Left lung (tissue), 10 donors: ENCODE measurements around the gene GADD45G. TPM values are rescaled to one million over a fixed set of nuclear protein-coding genes. Genes with fewer than 3 reads are reported as not detected.

Experiments
- ATAC-seq: fragments of 200-7000 bp; cut with Tn5 transposase; one replicate; pipeline ENCODE4 v1.9.1; 2020; ENCODE audit warnings: moderate library complexity
- DNase-seq, 4 donors: peaks; one replicate each; pipeline ENCODE4 v3.0.0-alpha.2; 2013 to 2020
- H3K27ac ChIP-seq, 2 donors: fragments of 200-600 bp; sonication (generic) in 1 of 2; one replicate each; pipeline versions ENCODE4 v1.5.0 to v1.8.0; 2020 to 2021
- H3K27me3 ChIP-seq, 2 donors: fragments of 200-600 bp; sonication (generic) in 1 of 2; one replicate each; pipeline versions ENCODE4 v1.5.0 to v1.8.0; 2020 to 2021
- H3K36me3 ChIP-seq, 2 donors: fragments of 200-600 bp; sonication (generic) in 1 of 2; one replicate each; pipeline versions ENCODE4 v1.5.0 to v1.8.0; 2020 to 2021
- H3K4me1 ChIP-seq, 2 donors: fragments of 200-600 bp; one replicate each; pipeline ENCODE4 v1.8.0; 2021
- H3K4me3 ChIP-seq, 2 donors: fragments of 200-600 bp; sonication (generic) in 1 of 2; one replicate each; pipeline versions ENCODE4 v1.5.0 to v1.8.0; 2020 to 2021; ENCODE audit warnings: mild to moderate bottlenecking in 1 of 2
- H3K9me3 ChIP-seq, 2 donors: fragments of 200-600 bp; sonication (generic) in 1 of 2; one replicate each; pipeline versions ENCODE4 v1.5.0 to v1.8.0; 2020 to 2021
- intact Hi-C, 2 donors: fragments of 100-400 bp; cut with DNase I; formaldehyde crosslinking; loops; one replicate each; pipeline versions ENCODE4 v1.11.2 to v1.14.2; 2022
- polyA plus RNA-seq, 6 donors: library from polyadenylated mRNA; unstranded; fragments of 120-200 nt; gene quantifications; one replicate each; pipeline ENCODE4 v1.2.1, GENCODE V29; 2013; ENCODE audit not compliant: insufficient read length in 6 of 6
- total RNA-seq, 2 donors: library from RNA; stranded (reverse); fragmentation: NEBNext Ultra II Directional; extraction: Animal tissue kit (Norgen Biotek cat#: 25700); gene quantifications; one replicate each; pipeline ENCODE4 v1.2.1, GENCODE V29; 2021
- TF ChIP-seq, protein P1 (sequence below), 2 donors: fragments of 200-600 bp; sonication (generic) in 1 of 2; IDR thresholded peaks; one replicate each; pipeline versions ENCODE4 v1.5.0 to v1.8.0; 2021; ENCODE audit warnings: antibody characterized with exemption in 2 of 2
- donor health status: DM: no; HTN: yes; CAD: no.
- donor health status: DM: no; HTN: no; CAD: no.

Gene GADD45G
- total and polyA plus RNA-seq, 8 donors = 3.9 to 12.6 (median 4.9) TPM

DNA sequence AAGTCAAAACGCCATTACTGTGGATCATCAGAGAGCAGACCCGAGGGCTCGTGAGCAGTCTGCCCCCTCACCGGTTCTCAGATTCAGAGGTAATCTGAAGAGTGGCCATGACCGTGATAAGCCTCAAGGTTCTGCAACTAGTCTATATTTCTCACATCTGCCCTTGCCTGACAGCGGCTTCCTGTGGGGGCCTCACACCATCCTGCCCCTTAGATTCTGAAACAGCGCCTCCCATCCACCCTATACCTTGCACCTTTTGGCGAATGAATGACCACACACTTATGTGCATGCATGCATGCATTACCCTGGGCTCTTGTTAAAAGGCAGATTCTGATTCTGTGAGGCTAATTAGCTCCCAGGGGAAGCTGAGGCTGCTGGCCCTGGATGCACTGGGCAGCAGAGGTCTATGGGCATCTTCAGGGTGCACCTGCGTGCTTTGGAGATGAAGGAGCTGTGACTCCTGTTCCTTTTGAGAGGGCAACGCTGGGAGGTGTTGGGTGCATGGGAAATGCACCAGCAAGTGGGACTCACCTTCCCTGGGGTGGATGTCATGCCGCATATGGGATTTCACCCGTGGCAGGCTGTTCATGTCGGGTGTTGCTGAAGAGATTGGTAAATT lies 7.8 kb upstream of the GADD45G start:
- Histone ChIP-seq H3K27ac (no peak overlapping the region), H3K27me3 (peaks cover 0 to 6% of the 10 kb centered on the region in 2 donors), H3K36me3 (no peaks in the 10 kb centered on the region), H3K4me3 (no peak overlapping the region), H3K9me3 (no peaks in the 10 kb centered on the region), H3K4me1 (no peaks in the 10 kb centered on the region)
- ATAC-seq (no peak), DNase-seq (no peak)
- intact Hi-C loops = loop anchor here in 1 of 2 donors (5.0 kb wide), 1 partner anchor 510 kb away; no protein-coding TSS in a partner anchor
- TF ChIP-seq, protein P1, sequence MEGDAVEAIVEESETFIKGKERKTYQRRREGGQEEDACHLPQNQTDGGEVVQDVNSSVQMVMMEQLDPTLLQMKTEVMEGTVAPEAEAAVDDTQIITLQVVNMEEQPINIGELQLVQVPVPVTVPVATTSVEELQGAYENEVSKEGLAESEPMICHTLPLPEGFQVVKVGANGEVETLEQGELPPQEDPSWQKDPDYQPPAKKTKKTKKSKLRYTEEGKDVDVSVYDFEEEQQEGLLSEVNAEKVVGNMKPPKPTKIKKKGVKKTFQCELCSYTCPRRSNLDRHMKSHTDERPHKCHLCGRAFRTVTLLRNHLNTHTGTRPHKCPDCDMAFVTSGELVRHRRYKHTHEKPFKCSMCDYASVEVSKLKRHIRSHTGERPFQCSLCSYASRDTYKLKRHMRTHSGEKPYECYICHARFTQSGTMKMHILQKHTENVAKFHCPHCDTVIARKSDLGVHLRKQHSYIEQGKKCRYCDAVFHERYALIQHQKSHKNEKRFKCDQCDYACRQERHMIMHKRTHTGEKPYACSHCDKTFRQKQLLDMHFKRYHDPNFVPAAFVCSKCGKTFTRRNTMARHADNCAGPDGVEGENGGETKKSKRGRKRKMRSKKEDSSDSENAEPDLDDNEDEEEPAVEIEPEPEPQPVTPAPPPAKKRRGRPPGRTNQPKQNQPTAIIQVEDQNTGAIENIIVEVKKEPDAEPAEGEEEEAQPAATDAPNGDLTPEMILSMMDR (IDR thresholded peaks at IDR 0.05) = no peak

DNA sequence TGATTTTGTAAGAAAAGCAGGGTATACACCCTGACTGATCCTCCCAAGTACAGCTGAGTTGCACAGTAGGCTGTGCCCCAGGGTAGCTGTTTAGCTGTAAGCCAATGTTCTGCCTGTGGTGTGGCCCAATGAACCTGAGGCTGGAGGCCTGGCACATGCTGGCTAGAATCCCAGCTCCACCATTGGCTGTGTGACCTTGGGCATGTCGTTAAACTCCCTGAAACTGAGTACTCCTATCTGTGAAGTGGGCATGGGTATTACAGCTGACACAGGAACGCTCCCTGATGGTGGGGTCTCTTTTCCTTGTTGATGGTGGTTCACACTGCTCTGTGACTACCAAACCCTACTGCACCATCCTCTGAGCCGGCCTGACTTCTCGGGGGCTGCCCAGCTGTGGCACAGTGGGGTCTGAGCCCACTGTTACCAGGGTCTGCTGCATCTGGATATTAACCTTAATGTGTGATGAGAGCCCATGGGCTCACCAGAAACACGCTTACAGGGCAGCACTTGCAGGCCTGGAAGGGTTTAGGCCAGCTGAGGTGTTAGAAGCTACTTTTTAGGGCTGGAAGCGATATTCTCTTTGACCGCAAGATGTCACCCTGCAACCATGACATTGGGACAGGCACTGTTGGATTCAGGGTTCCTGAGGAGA lies 7.0 kb upstream of the GADD45G start:
- Histone ChIP-seq H3K27me3 (no peaks in the 10 kb centered on the region), H3K9me3 (no peaks in the 10 kb centered on the region), H3K4me1 (peaks cover 0 to 1% of the 10 kb centered on the region in 2 donors), H3K27ac (no peak overlapping the region), H3K4me3 (no peak overlapping the region), H3K36me3 (no peaks in the 10 kb centered on the region)
- intact Hi-C loops = loop anchor here in 1 of 2 donors (5.0 kb wide), 1 partner anchor 509 kb away; no protein-coding TSS in a partner anchor
- TF ChIP-seq, protein P1 (IDR thresholded peaks at IDR 0.05) = peak; percentile 77 to 79
- ATAC-seq (peak; percentile 76), DNase-seq (peak in 2 of 4 donors; percentile 62 to 78)

DNA sequence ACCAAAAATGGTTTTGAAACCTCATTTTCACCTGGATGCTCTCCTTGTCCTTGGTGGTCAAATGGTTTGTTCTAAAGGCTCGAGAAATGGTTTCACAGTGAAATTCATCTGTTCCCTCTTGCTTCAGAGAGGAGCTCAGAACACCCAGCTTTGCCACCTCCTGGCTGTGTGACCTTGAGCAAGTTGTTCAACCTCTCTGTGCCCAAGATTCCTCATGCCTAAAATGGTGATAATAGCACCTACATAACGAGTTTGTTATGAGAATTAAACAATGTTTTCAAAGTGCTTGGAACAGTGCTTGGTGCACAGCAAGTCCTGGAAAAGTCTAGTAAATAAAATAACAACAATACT lies 6.5 kb upstream of the GADD45G start:
- Histone ChIP-seq H3K36me3 (no peaks in the 10 kb centered on the region), H3K27ac (no peak overlapping the region), H3K9me3 (no peaks in the 10 kb centered on the region), H3K4me3 (no peak overlapping the region), H3K4me1 (peaks cover 3 to 6% of the 10 kb centered on the region in 2 donors), H3K27me3 (peaks cover 0 to 2% of the 10 kb centered on the region in 2 donors)
- DNase-seq = no peak
- TF ChIP-seq, protein P1 (IDR thresholded peaks at IDR 0.05) = no peak
- ATAC-seq = no peak
- intact Hi-C loops = loop anchor here in 1 of 2 donors (5.0 kb wide), 1 partner anchor 509 kb away; no protein-coding TSS in a partner anchor

DNA sequence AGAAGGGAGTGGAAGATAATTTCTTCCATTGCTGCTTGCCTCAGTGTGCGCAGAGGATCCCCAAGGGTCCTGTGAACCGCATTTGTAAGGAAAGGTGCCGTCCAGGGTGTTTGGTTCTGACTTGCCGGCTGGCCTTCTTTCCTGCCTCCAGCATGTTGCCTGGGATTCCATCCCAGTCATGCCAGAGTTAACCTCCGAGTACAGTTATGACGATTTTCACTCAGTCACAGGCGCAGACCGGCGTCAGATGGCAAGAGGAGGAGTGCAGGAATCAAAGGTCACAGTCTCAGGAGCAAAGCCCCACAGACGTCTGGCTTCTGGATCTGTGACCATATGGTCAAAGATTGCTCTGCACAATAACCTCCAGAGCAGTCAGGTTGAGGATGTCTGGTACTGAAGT lies 5.9 kb upstream of the GADD45G start:
- H3K9me3 ChIP-seq = no peaks in the 10 kb centered on the region
- intact Hi-C loops = loop anchor here in 1 of 2 donors (5.0 kb wide), 1 partner anchor 508 kb away; no protein-coding TSS in a partner anchor
- no peak for DNase-seq
- H3K27me3 ChIP-seq = peaks cover 0 to 8% of the 10 kb centered on the region in 2 donors
- ATAC-seq = no peak
- H3K36me3 ChIP-seq = no peaks in the 10 kb centered on the region
- H3K27ac ChIP-seq = no peak overlapping the region
- TF ChIP-seq, protein P1 (IDR thresholded peaks at IDR 0.05) = no peak
- H3K4me1 ChIP-seq = peaks cover 9 to 12% of the 10 kb centered on the region in 2 donors
- H3K4me3 ChIP-seq = no peak overlapping the region

DNA sequence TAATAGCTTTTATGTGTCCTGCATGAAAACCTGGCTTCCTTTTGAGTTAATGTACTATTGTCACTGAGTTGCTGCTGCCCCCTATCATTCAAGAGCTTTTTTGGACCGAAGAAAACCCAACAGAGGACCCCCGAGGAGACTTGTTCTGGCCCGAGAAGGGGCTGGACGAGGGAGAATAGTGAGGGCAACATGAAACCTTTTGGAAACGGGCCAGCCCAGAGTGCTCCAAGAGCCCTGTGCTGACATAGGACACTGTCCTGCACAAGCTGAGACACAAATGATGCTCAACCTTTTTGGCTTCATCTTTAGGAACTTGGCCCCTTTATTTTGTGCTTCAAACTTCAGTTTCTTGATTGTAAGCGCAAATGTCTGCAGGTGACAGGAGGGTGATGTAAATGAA lies 4.0 kb upstream of the GADD45G start:
- TF ChIP-seq, protein P1 (IDR thresholded peaks at IDR 0.05) = no peak
- no peaks in the 10 kb centered on the region for H3K9me3 ChIP-seq

More for the DNA sequence above, 4.0 kb upstream of the GADD45G start:
- no peaks in the 10 kb centered on the region for H3K36me3 ChIP-seq
- intact Hi-C loops = loop anchor here in 1 of 2 donors (5.0 kb wide), 1 partner anchor 321 kb away; no protein-coding TSS in a partner anchor
- peaks cover 0 to 16% of the 10 kb centered on the region in 2 donors for H3K27me3 ChIP-seq
- no peak overlapping the region for H3K4me3 ChIP-seq
- DNase-seq = no peak
- ATAC-seq = no peak
- peaks cover 15 to 30% of the 10 kb centered on the region in 2 donors for H3K4me1 ChIP-seq
- no peak overlapping the region for H3K27ac ChIP-seq
